A673 (cell line): ENCODE measurements around the gene TBC1D5.

Source experiments
- CTCF ChIP-seq: fragments of 300-800, 200-600 bp; sonication (generic); conservative IDR thresholded peaks from 2 replicates; pipeline ENCODE4 v1.5.1; 2017; ENCODE audit warnings: low read depth, mild to moderate bottlenecking, antibody characterized with exemption, low read length, moderate library complexity, mixed read lengths
- EZH2 ChIP-seq: fragments of 200-600 bp; sonication (generic); IDR thresholded peaks from 2 replicates; pipeline ENCODE4 v1.6.1; 2017; ENCODE audit warnings: borderline replicate concordance, low read depth, mild to moderate bottlenecking, mixed read lengths, antibody characterized with exemption, low read length; ENCODE audit not compliant: poor library complexity, severe bottlenecking

- no peak for TF ChIP-seq CTCF
- TF ChIP-seq EZH2: no peak
Observed at GRCh38 chr3:17672506-17672905, 69.9 kb downstream of the TBC1D5 start.
